ENCODE measurements around the gene LIMK1. TPM values are rescaled to one million over a fixed set of nuclear protein-coding genes. Genes with fewer than 3 reads are reported as not detected.

LIMK1 gene
- total and polyA plus RNA-seq, 2 of the 4 experiments (the other 2 are of a cell fraction): 25.8 to 48.0 TPM

DNA sequence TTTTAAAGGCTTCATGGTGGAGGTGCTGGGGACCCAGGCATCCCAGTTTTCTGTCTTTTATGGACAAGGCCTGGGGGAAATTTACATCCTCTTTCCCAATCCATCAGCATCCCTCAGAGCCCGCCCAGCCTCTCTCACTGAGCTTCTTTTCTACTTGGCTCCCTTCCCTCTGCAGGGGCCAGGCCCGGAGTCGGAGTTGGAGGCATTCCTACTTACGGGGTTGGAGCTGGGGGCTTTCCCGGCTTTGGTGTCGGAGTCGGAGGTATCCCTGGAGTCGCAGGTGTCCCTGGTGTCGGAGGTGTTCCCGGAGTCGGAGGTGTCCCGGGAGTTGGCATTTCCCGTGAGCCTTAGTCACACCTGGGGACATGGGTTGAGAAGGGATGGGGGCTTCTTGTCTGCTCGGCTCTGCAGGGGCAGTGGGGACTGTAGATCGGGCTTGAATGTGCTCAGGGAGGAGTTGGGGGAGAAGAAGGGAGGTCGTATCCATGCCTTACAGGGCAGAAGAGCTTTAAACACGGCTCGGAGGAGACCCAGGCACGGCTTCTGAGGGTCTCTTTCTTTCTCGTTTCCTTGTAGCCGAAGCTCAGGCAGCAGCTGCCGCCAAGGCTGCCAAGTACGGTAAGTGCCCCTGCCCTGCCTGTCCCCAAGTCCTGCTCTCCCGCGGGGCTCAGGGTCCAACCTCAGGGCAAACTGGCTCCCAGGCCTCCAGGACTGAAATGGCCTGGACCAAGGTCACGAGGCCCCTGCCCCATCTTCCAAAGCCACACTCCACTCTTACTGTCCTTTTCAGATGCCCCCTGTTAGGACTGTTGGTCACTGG, 27.3 kb upstream of the LIMK1 start:
- Histone ChIP-seq H3K36me3 (ENCODE audit: control insufficient read depth, insufficient read depth, low read length) (no peaks in the 10 kb centered on the region), H3K9me3 (ENCODE audit: control insufficient read depth, insufficient read depth, low read length) (no peaks in the 10 kb centered on the region), H3K9me1 (ENCODE audit: insufficient read depth, low read length) (no peaks in the 10 kb centered on the region; the same call in 1 of the 2 replicates), H4K8ac (ENCODE audit: low read depth in 2 of 2, low read length in 2 of 2) (no peak overlapping the region), H2BK120ac (ENCODE audit: low read depth, low read length) (no peak overlapping the region), H3K18ac (ENCODE audit: low read depth, low read length) (no peak overlapping the region), H2AFZ (replicated peaks; ENCODE audit: low read length, poor library complexity) (no peak overlapping the region), H3K56ac (ENCODE audit: extremely low read depth, insufficient read depth, low read length) (no peak overlapping the region), H4K20me1 (ENCODE audit: insufficient read depth, low read length) (no peaks in the 10 kb centered on the region), H2BK15ac (ENCODE audit: low read depth, low read length) (no peak overlapping the region), H3K23ac (ENCODE audit: low read depth, low read length) (no peak overlapping the region), H3K14ac (replicated peaks; ENCODE audit: low read depth, low read length) (no peak overlapping the region), H4K91ac (ENCODE audit: insufficient read depth, low read depth, low read length) (no peak overlapping the region), H3K4ac (ENCODE audit: low read depth, low read length) (no peak overlapping the region), H2BK20ac (ENCODE audit: low read depth, low read length) (no peak overlapping the region), H3K27me3 (ENCODE audit: control insufficient read depth, insufficient read depth, low read length) (no peaks in the 10 kb centered on the region; the same call in 1 of the 2 replicates), H3K4me1 (ENCODE audit: control insufficient read depth, insufficient read depth, low read length) (no peaks in the 10 kb centered on the region), H4K5ac (ENCODE audit: low read depth, low read length) (no peak overlapping the region), H3K4me2 (ENCODE audit: low read depth, low read length) (no peak overlapping the region), H3K27ac (ENCODE audit: insufficient read depth, low read length) (no peak overlapping the region), H2AK9ac (replicated peaks; ENCODE audit: low read depth, low read length, poor library complexity) (no peak overlapping the region), H3K4me3 (ENCODE audit: insufficient read depth, low read depth, low read length) (no peak overlapping the region), H3K79me1 (ENCODE audit: low read depth in 1 of 2, low read length in 2 of 2) (no peaks in the 10 kb centered on the region), H2BK5ac (ENCODE audit: low read depth, low read length, poor library complexity, severe bottlenecking) (no peak overlapping the region), H2AK5ac (ENCODE audit: low read depth, low read length) (no peak overlapping the region), H3K9ac (ENCODE audit: low read depth, low read length) (no peak overlapping the region)
- TF ChIP-seq RAD21 (IDR thresholded peaks at IDR 0.05; ENCODE audit: low read length) (no peak), MXI1 (IDR thresholded peaks at IDR 0.05; ENCODE audit: borderline replicate concordance, low read depth, low read length) (no peak), POLR2A (IDR thresholded peaks at IDR 0.05; ENCODE audit: low read depth, low read length) (no peak), MAFK (IDR thresholded peaks at IDR 0.05; ENCODE audit: low read depth, low read length) (no peak), MAZ (IDR thresholded peaks at IDR 0.05; ENCODE audit: borderline replicate concordance, low read depth, low read length) (no peak)
- TF ChIP-seq, protein P1, sequence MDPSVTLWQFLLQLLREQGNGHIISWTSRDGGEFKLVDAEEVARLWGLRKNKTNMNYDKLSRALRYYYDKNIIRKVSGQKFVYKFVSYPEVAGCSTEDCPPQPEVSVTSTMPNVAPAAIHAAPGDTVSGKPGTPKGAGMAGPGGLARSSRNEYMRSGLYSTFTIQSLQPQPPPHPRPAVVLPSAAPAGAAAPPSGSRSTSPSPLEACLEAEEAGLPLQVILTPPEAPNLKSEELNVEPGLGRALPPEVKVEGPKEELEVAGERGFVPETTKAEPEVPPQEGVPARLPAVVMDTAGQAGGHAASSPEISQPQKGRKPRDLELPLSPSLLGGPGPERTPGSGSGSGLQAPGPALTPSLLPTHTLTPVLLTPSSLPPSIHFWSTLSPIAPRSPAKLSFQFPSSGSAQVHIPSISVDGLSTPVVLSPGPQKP (IDR thresholded peaks at IDR 0.05; ENCODE audit: borderline replicate concordance, low read depth, low read length): no peak
- TF ChIP-seq, protein P2, sequence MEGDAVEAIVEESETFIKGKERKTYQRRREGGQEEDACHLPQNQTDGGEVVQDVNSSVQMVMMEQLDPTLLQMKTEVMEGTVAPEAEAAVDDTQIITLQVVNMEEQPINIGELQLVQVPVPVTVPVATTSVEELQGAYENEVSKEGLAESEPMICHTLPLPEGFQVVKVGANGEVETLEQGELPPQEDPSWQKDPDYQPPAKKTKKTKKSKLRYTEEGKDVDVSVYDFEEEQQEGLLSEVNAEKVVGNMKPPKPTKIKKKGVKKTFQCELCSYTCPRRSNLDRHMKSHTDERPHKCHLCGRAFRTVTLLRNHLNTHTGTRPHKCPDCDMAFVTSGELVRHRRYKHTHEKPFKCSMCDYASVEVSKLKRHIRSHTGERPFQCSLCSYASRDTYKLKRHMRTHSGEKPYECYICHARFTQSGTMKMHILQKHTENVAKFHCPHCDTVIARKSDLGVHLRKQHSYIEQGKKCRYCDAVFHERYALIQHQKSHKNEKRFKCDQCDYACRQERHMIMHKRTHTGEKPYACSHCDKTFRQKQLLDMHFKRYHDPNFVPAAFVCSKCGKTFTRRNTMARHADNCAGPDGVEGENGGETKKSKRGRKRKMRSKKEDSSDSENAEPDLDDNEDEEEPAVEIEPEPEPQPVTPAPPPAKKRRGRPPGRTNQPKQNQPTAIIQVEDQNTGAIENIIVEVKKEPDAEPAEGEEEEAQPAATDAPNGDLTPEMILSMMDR (conservative IDR thresholded peaks at IDR 0.05; ENCODE audit: low read depth, low read length): no peak
- intact Hi-C loops (cut with micrococcal nuclease): no loop called here
- BruUV-seq (replicated peaks): no TSS peak
- ATAC-seq (ENCODE audit: low read depth) (no peak), DNase-seq (no peak)
- dilution Hi-C loops (cut with HindIII; ENCODE audit: low sequenced_read_pairs, unreplicated experiment): no loop called here
- 87% methylated on average over 17 of the region's 26 CpGs; no CpG with 5 or more reads in 1 of the 2 experiments for WGBS, 2 experiments (ENCODE audit: extremely low coverage in 2 of 2, insufficient read length in 1 of 2)
- ChIA-PET CTCF (no interaction called here), POLR2A (ENCODE audit: unreplicated experiment) (no interaction called here)
- in situ Hi-C loops (cut with MboI; ENCODE audit: low sequenced_read_pairs): no loop called here

Data from IMR-90 (cell line).